Thoracic aorta (tissue), 2 donors: ENCODE data around the gene UQCR10. TPM values are rescaled to one million over a fixed set of nuclear protein-coding genes. Genes with fewer than 3 reads are reported as not detected.
"Not testable (repeated sequence)": the region's sequence is repeated elsewhere in the genome, so short reads cannot be mapped to it uniquely, and the experiment has no call there.

Source experiments
- ATAC-seq: fragments of 150-250 bp; one replicate; pipeline ENCODE4 v1.8.0; 2017; ENCODE audit warnings: low read depth; ENCODE audit not compliant: insufficient number of reproducible peaks, low FRiP score
- DNase-seq: peaks from one replicate; pipeline ENCODE4 v3.0.0-alpha.2; 2020; ENCODE audit warnings: low spot score
- H3K27ac ChIP-seq, 2 donors: fragments of 200-600 bp; sonication (generic); 1 replicate in 1 of 2; 2 replicates in 1 of 2; pipeline ENCODE4 v1.5.1; 2016; ENCODE audit warnings: mild to moderate bottlenecking in 2 of 2, moderate library complexity in 2 of 2
- H3K27me3 ChIP-seq: fragments of 200-600 bp; sonication (generic); replicated peaks from 2 replicates; pipeline ENCODE4 v1.6.0; 2016; ENCODE audit warnings: mild to moderate bottlenecking; ENCODE audit not compliant: insufficient read depth
- H3K36me3 ChIP-seq: fragments of 200-600 bp; sonication (generic); one replicate; pipeline ENCODE4 v1.5.1; 2016
- H3K4me1 ChIP-seq, 2 donors: fragments of 200-600 bp; sonication (generic); 1 replicate in 1 of 2; 2 replicates in 1 of 2; pipeline versions ENCODE4 v1.5.1 to v1.6.0; 2016; ENCODE audit warnings: low read depth in 2 of 2, mild to moderate bottlenecking in 1 of 2; ENCODE audit not compliant: control insufficient read depth in 1 of 2
- H3K4me3 ChIP-seq: fragments of 200-600 bp; sonication (generic); 2 replicates; pipeline ENCODE4 v1.5.1; 2016; ENCODE audit warnings: mild to moderate bottlenecking
- H3K9me3 ChIP-seq: fragments of 200-600 bp; sonication (generic); 2 replicates; pipeline ENCODE4 v1.5.1; 2016
- CTCF ChIP-seq: fragments of 200-600 bp; sonication (generic); IDR thresholded peaks from one replicate; pipeline ENCODE4 v1.5.1; 2019; ENCODE audit warnings: antibody characterized with exemption
- total RNA-seq, 2 donors: library from RNA; depleted of rRNA; stranded (reverse); fragments of >200 nt; gene quantifications; one replicate each; pipeline versions ENCODE4 v1.1.0 to v1.2.3, GENCODE V29; 2016

The UQCR10 gene
- total RNA-seq, 2 donors from 2014 or later: 12.2 to 43.1 TPM

GRCh38 chr22:29750559-29751538 lies 16.3 kb upstream of the UQCR10 start:
- H3K4me3 ChIP-seq: no peak overlapping the region
- DNase-seq (no peak), ATAC-seq (no peak)
- no peak overlapping the region for H3K27ac ChIP-seq
- H3K9me3 ChIP-seq: no peaks in the 10 kb centered on the region
- H3K27me3 ChIP-seq: no peaks in the 10 kb centered on the region
- TF ChIP-seq CTCF: no peak
- H3K4me1 ChIP-seq: no peaks in the 10 kb centered on the region
- H3K36me3 ChIP-seq: peaks cover 24% of the 10 kb centered on the region

GRCh38 chr22:29751669-29752068 lies 15.5 kb upstream of the UQCR10 start:
- H3K27ac ChIP-seq: no peak overlapping the region
- DNase-seq: no peak
- no peaks in the 10 kb centered on the region for H3K27me3 ChIP-seq
- H3K4me1 ChIP-seq: no peaks in the 10 kb centered on the region
- no peak for TF ChIP-seq CTCF
- no peak overlapping the region for H3K4me3 ChIP-seq
- ATAC-seq: no peak
- H3K36me3 ChIP-seq: peaks cover 23% of the 10 kb centered on the region
- no peaks in the 10 kb centered on the region for H3K9me3 ChIP-seq

- DNase-seq (no peak), ATAC-seq (no peak)
- Histone ChIP-seq H3K27ac (no peak overlapping the region), H3K27me3 (no peaks in the 10 kb centered on the region), H3K9me3 (no peaks in the 10 kb centered on the region), H3K4me3 (no peak overlapping the region), H3K4me1 (no peaks in the 10 kb centered on the region), H3K36me3 (peaks cover 3% of the 10 kb centered on the region)
- no peak for TF ChIP-seq CTCF
Measured at GRCh38 chr22:29753808-29754657, 13.1 kb upstream of the UQCR10 start.

- H3K27me3 ChIP-seq, H3K27ac ChIP-seq, H3K4me1 ChIP-seq, DNase-seq, ATAC-seq, H3K36me3 ChIP-seq, H3K4me3 ChIP-seq, H3K9me3 ChIP-seq: not testable (repeated sequence)
Measured at GRCh38 chr22:29754658-29755395, 12.3 kb upstream of the UQCR10 start.

GRCh38 chr22:29755889-29756288 lies 11.3 kb upstream of the UQCR10 start:
- no peak for ATAC-seq

More at GRCh38 chr22:29755889-29756288, 11.3 kb upstream of the UQCR10 start:
- no peak overlapping the region for H3K27ac ChIP-seq
- no peak overlapping the region for H3K4me3 ChIP-seq
- no peak for TF ChIP-seq CTCF
- H3K36me3 ChIP-seq: peaks cover 3% of the 10 kb centered on the region
- no peaks in the 10 kb centered on the region for H3K9me3 ChIP-seq
- H3K4me1 ChIP-seq: no peaks in the 10 kb centered on the region
- no peaks in the 10 kb centered on the region for H3K27me3 ChIP-seq
- DNase-seq: no peak
